Endometrial microvascular endothelial cells (primary cell): ENCODE measurements around the gene FBXO27. TPM values are rescaled to one million over a fixed set of nuclear protein-coding genes. Genes with fewer than 3 reads are reported as not detected.

ENCODE experiments used
- in situ Hi-C: cut with HindIII; loops from 2 replicates; pipeline ENCODE4 v1.10.0; 2017; ENCODE audit warnings: low sequenced_read_pairs, low pct_unique_long_range_greater_than_20kb; ENCODE audit errors: inconsistent ontology term
- total RNA-seq: library from RNA; depleted of rRNA; stranded (reverse); fragments of >200 nt; gene quantifications from one replicate; pipeline ENCODE4 v1.2.3, GENCODE V29; 2015; ENCODE audit errors: inconsistent ontology term

Gene FBXO27
- total RNA-seq, 1 donor from 2014 or later, result 8.7 TPM

GRCh38 chr19:39046037-39046821 lies 13.9 kb upstream of the FBXO27 start:
- in situ Hi-C loops, result no loop called here

GRCh38 chr19:39045506-39045905 lies 13.2 kb upstream of the FBXO27 start:
- in situ Hi-C loops, result no loop called here

- in situ Hi-C loops, result no loop called here
Observed at GRCh38 chr19:39038098-39038497, 5.7 kb upstream of the FBXO27 start.

- in situ Hi-C loops, result no loop called here
Observed at GRCh38 chr19:39037194-39037593, 4.8 kb upstream of the FBXO27 start.

- in situ Hi-C loops, result no loop called here
Observed at GRCh38 chr19:39036581-39036980, 4.2 kb upstream of the FBXO27 start.

GRCh38 chr19:39031368-39032062 lies 834 bp downstream of the FBXO27 start:
- in situ Hi-C loops, result no loop called here

- in situ Hi-C loops, result no loop called here
Observed at GRCh38 chr19:39030854-39031367, 1.4 kb downstream of the FBXO27 start.

- in situ Hi-C loops, result no loop called here
Observed at GRCh38 chr19:39024875-39025641, 7.3 kb downstream of the FBXO27 start.

GRCh38 chr19:39021063-39021462 lies 11.3 kb downstream of the FBXO27 start:
- in situ Hi-C loops, result no loop called here

GRCh38 chr19:39017646-39018045 lies 14.7 kb downstream of the FBXO27 start:
- in situ Hi-C loops, result no loop called here

GRCh38 chr19:39017026-39017425 lies 15.3 kb downstream of the FBXO27 start:
- in situ Hi-C loops, result no loop called here

GRCh38 chr19:39014037-39014436 lies 18.3 kb downstream of the FBXO27 start:
- in situ Hi-C loops, result no loop called here

- in situ Hi-C loops, result no loop called here
Observed at GRCh38 chr19:39009001-39009400, 23.3 kb downstream of the FBXO27 start.

GRCh38 chr19:39008137-39008536 lies 24.2 kb downstream of the FBXO27 start:
- in situ Hi-C loops, result no loop called here

- in situ Hi-C loops, result no loop called here
Observed at GRCh38 chr19:39007096-39007495, 25.3 kb downstream of the FBXO27 start.

- in situ Hi-C loops, result no loop called here
Observed at GRCh38 chr19:39004403-39004802, 27.9 kb downstream of the FBXO27 start.

- in situ Hi-C loops, result no loop called here
Observed at GRCh38 chr19:39003796-39004195, 28.6 kb downstream of the FBXO27 start.

- in situ Hi-C loops, result no loop called here
Observed at GRCh38 chr19:39003188-39003587, 29.2 kb downstream of the FBXO27 start.

- in situ Hi-C loops, result no loop called here
Observed at GRCh38 chr19:39001041-39001440, 31.3 kb downstream of the FBXO27 start.
